ENCODE data around the gene PLPP4. TPM values are rescaled to one million over a fixed set of nuclear protein-coding genes. Genes with fewer than 3 reads are reported as not detected.

PLPP4 gene
- total RNA-seq, 2 experiments from 2014 or later = not detected

DNA sequence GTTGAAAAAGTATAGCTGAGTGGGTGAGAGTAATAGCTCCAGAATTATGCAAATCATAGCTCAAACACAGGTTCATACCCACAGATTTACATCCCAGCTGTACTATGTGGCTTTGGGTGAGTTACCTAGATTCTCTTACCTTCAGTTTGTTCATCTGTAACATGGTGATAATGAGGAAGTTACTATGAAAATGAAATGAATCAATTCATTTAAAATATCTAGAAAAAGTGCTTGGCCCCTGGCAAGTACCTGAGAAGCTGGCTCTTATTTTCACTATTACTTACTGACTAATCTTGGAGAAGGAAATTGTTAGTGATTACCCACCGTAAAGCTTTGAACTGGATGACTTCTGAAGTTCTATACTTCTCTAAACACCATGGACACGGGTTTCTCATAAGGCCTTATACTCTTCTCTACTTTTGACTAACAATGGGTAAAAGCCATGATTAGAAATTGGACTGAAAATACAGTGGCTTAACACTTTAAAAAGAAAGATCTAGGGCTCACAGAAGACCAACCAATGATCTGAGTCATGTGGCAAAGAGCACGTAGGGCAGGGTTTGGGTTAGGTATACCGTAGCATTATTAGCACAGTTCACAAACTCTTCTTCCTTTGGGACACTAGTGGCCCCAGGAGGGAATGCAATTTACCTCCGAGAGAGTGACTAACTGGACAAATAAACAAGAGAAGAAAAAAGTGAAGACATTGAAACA lies 149.2 kb downstream of the PLPP4 start:
- no peak for ATAC-seq (ENCODE audit: poor library complexity)
- Histone ChIP-seq H3K4me3 (ENCODE audit: low read length) (no peak overlapping the region), H3K27ac (ENCODE audit: low read depth in 1 of 2, low read length in 2 of 2) (no peak overlapping the region), H3K4me1 (ENCODE audit: insufficient read depth, low read length) (no peaks in the 10 kb centered on the region), H3K36me3 (ENCODE audit: insufficient read depth, low read length) (no peaks in the 10 kb centered on the region), H3K27me3 (ENCODE audit: control insufficient read depth in 1 of 2, insufficient read depth in 2 of 2, low read length in 2 of 2) (no peaks in the 10 kb centered on the region), H3K9me3 (ENCODE audit: control insufficient read depth in 1 of 2, insufficient read depth in 1 of 2, low read length in 2 of 2) (no peaks in the 10 kb centered on the region)
- Mint-ChIP-seq H3K4me1 (ENCODE audit: low read depth) (no peaks in the 10 kb centered on the region), H3K4me3 (no peak overlapping the region), H3K27me3 (peaks cover 6% of the 10 kb centered on the region), H3K27ac (no peak overlapping the region), H3K36me3 (ENCODE audit: low read depth) (no peaks in the 10 kb centered on the region), H3K9me3 (peaks cover 3% of the 10 kb centered on the region)
- TF ChIP-seq, protein P1, sequence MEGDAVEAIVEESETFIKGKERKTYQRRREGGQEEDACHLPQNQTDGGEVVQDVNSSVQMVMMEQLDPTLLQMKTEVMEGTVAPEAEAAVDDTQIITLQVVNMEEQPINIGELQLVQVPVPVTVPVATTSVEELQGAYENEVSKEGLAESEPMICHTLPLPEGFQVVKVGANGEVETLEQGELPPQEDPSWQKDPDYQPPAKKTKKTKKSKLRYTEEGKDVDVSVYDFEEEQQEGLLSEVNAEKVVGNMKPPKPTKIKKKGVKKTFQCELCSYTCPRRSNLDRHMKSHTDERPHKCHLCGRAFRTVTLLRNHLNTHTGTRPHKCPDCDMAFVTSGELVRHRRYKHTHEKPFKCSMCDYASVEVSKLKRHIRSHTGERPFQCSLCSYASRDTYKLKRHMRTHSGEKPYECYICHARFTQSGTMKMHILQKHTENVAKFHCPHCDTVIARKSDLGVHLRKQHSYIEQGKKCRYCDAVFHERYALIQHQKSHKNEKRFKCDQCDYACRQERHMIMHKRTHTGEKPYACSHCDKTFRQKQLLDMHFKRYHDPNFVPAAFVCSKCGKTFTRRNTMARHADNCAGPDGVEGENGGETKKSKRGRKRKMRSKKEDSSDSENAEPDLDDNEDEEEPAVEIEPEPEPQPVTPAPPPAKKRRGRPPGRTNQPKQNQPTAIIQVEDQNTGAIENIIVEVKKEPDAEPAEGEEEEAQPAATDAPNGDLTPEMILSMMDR (IDR thresholded peaks at IDR 0.05) = no peak
- ChIA-PET CTCF (no interaction called here), POLR2A (interaction anchor here (0.7 kb wide), 1 partner anchor 47 kb away, joined by 3 read pairs; no protein-coding TSS in a partner anchor)
- DNase-seq = no peak
- intact Hi-C loops (cut with DNase I, micrococcal nuclease) = no loop called here

DNA sequence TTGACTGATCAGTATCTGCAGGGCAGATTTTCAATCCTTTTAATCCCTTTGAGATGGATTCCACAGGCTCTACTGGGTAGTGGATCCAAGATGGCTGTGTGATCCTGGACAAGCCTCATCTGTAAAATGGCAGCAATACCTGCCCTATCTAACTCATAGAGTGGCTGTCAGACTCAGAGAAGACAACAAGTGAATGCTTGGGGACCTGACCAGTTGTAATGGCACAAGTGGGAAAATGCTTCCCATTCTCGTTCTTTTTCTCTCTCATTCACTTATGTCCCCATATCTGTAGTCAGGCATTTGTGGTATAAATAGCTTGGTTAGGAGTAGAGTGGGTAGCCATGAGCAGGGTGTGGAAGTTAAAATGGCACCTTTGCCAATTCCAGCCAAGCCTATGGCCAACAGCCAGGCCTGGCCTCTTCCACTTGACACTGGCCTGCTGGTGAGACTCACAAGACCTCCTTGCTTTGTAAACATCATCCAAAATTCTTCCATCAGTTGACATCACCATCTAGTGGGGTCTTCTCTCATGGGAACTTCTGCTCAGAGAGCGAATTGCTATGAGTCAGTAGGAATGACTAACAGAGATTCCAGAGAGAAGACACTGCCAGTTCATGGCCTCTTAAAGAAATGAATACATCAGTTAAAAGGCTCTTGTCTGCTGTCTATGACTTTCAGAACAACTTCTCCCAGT lies 150.1 kb downstream of the PLPP4 start:
- no peaks in the 10 kb centered on the region for H3K27me3 ChIP-seq (ENCODE audit: control insufficient read depth in 1 of 2, insufficient read depth in 2 of 2, low read length in 2 of 2)
- no peak overlapping the region for H3K27ac Mint-ChIP-seq
- ATAC-seq (ENCODE audit: poor library complexity) (no peak), DNase-seq (no peak)
- H3K4me1 Mint-ChIP-seq (ENCODE audit: low read depth) = no peaks in the 10 kb centered on the region
- H3K4me3 ChIP-seq (ENCODE audit: low read length) = no peak overlapping the region
- H3K9me3 Mint-ChIP-seq = peaks cover 3% of the 10 kb centered on the region
- CTCF ChIA-PET = no interaction called here
- TF ChIP-seq, protein P1 (IDR thresholded peaks at IDR 0.05) = no peak
- no peak overlapping the region for H3K4me3 Mint-ChIP-seq
- POLR2A ChIA-PET = no interaction called here
- no peaks in the 10 kb centered on the region for H3K9me3 ChIP-seq (ENCODE audit: control insufficient read depth in 1 of 2, insufficient read depth in 1 of 2, low read length in 2 of 2)
- no peaks in the 10 kb centered on the region for H3K36me3 Mint-ChIP-seq (ENCODE audit: low read depth)
- H3K36me3 ChIP-seq (ENCODE audit: insufficient read depth, low read length) = no peaks in the 10 kb centered on the region
- H3K4me1 ChIP-seq (ENCODE audit: insufficient read depth, low read length) = no peaks in the 10 kb centered on the region
- peaks cover 6% of the 10 kb centered on the region for H3K27me3 Mint-ChIP-seq
- intact Hi-C loops (cut with DNase I, micrococcal nuclease) = no loop called here
- H3K27ac ChIP-seq (ENCODE audit: low read depth in 1 of 2, low read length in 2 of 2) = no peak overlapping the region

- ATAC-seq (ENCODE audit: poor library complexity) = no peak
- CTCF ChIA-PET = no interaction called here
Observed at GRCh38 chr10:120607710-120608703, 151.0 kb downstream of the PLPP4 start.

More at GRCh38 chr10:120607710-120608703, 151.0 kb downstream of the PLPP4 start:
- Histone ChIP-seq H3K4me1 (ENCODE audit: insufficient read depth, low read length) (no peaks in the 10 kb centered on the region), H3K4me3 (ENCODE audit: low read length) (no peak overlapping the region), H3K27me3 (ENCODE audit: control insufficient read depth in 1 of 2, insufficient read depth in 2 of 2, low read length in 2 of 2) (no peaks in the 10 kb centered on the region), H3K27ac (ENCODE audit: low read depth in 1 of 2, low read length in 2 of 2) (no peak overlapping the region), H3K36me3 (ENCODE audit: insufficient read depth, low read length) (no peaks in the 10 kb centered on the region), H3K9me3 (ENCODE audit: control insufficient read depth in 1 of 2, insufficient read depth in 1 of 2, low read length in 2 of 2) (no peaks in the 10 kb centered on the region)
- no peaks in the 10 kb centered on the region for H3K36me3 Mint-ChIP-seq (ENCODE audit: low read depth)
- no peak for DNase-seq
- TF ChIP-seq, protein P1 (IDR thresholded peaks at IDR 0.05) = no peak
- no peak overlapping the region for H3K4me3 Mint-ChIP-seq
- intact Hi-C loops (cut with DNase I, micrococcal nuclease) = no loop called here
- no peaks in the 10 kb centered on the region for H3K4me1 Mint-ChIP-seq (ENCODE audit: low read depth)
- POLR2A ChIA-PET = no interaction called here
- H3K27ac Mint-ChIP-seq = no peak overlapping the region
- H3K27me3 Mint-ChIP-seq = peaks cover 6% of the 10 kb centered on the region
- H3K9me3 Mint-ChIP-seq = peaks cover 3% of the 10 kb centered on the region

Data from CD4-positive, alpha-beta T cell (primary cell).